Activated naive CD8-positive, alpha-beta T cell (primary cell): ENCODE measurements around the gene KLK6.

Experiments
- H3K27ac Mint-ChIP-seq: one replicate; pipeline ENCODE4 v1.8.0; 2021; ENCODE audit warnings: mixed read lengths
- H3K27me3 Mint-ChIP-seq: one replicate; pipeline ENCODE4 v1.8.0; 2021; ENCODE audit warnings: mixed read lengths
- H3K36me3 Mint-ChIP-seq: one replicate; pipeline ENCODE4 v1.8.0; 2021; ENCODE audit warnings: mixed read lengths
- H3K4me1 Mint-ChIP-seq: one replicate; pipeline ENCODE4 v1.8.0; 2021; ENCODE audit warnings: low read depth, mixed read lengths
- H3K4me3 Mint-ChIP-seq: one replicate; pipeline ENCODE4 v1.8.0; 2021; ENCODE audit warnings: mild to moderate bottlenecking, mixed read lengths
- H3K9me3 Mint-ChIP-seq: one replicate; pipeline ENCODE4 v1.8.0; 2021; ENCODE audit warnings: low read depth, mixed read lengths

The KLK6 gene

GRCh38 chr19:50947123-50947522 is 22.3 kb downstream of the KLK6 start:
- Mint-ChIP-seq H3K27ac (no peak overlapping the region), H3K4me3 (no peak overlapping the region), H3K36me3 (no peaks in the 10 kb centered on the region), H3K4me1 (no peaks in the 10 kb centered on the region), H3K27me3 (peaks cover 26% of the 10 kb centered on the region), H3K9me3 (no peaks in the 10 kb centered on the region)

- Mint-ChIP-seq H3K27ac (no peak overlapping the region), H3K4me3 (no peak overlapping the region), H3K36me3 (no peaks in the 10 kb centered on the region), H3K27me3 (peaks cover 21% of the 10 kb centered on the region), H3K9me3 (no peaks in the 10 kb centered on the region), H3K4me1 (no peaks in the 10 kb centered on the region)
Measured at GRCh38 chr19:50944795-50945194, 24.6 kb downstream of the KLK6 start.

- no peak overlapping the region for H3K27ac Mint-ChIP-seq
Measured at GRCh38 chr19:50943074-50943828, 26.1 kb downstream of the KLK6 start.

GRCh38 chr19:50939596-50939995 is 29.8 kb downstream of the KLK6 start:
- no peaks in the 10 kb centered on the region for H3K36me3 Mint-ChIP-seq
- no peak overlapping the region for H3K4me3 Mint-ChIP-seq
- H3K9me3 Mint-ChIP-seq = no peaks in the 10 kb centered on the region
- H3K27me3 Mint-ChIP-seq = peaks cover 15% of the 10 kb centered on the region
- H3K27ac Mint-ChIP-seq = no peak overlapping the region
- H3K4me1 Mint-ChIP-seq = no peaks in the 10 kb centered on the region

More at GRCh38 chr19:50943074-50943828, 26.1 kb downstream of the KLK6 start:
- Mint-ChIP-seq H3K4me3 (no peak overlapping the region), H3K36me3 (no peaks in the 10 kb centered on the region), H3K27me3 (peaks cover 15% of the 10 kb centered on the region), H3K4me1 (no peaks in the 10 kb centered on the region), H3K9me3 (no peaks in the 10 kb centered on the region)

GRCh38 chr19:50933640-50934039 is 35.8 kb downstream of the KLK6 start:
- H3K9me3 Mint-ChIP-seq = no peaks in the 10 kb centered on the region

GRCh38 chr19:50932690-50933083 is 36.7 kb downstream of the KLK6 start:
- Mint-ChIP-seq H3K4me1 (no peaks in the 10 kb centered on the region), H3K27me3 (peaks cover 26% of the 10 kb centered on the region), H3K27ac (no peak overlapping the region), H3K36me3 (no peaks in the 10 kb centered on the region), H3K4me3 (no peak overlapping the region), H3K9me3 (no peaks in the 10 kb centered on the region)

More at GRCh38 chr19:50933640-50934039, 35.8 kb downstream of the KLK6 start:
- H3K27ac Mint-ChIP-seq = no peak overlapping the region
- no peaks in the 10 kb centered on the region for H3K4me1 Mint-ChIP-seq
- no peak overlapping the region for H3K4me3 Mint-ChIP-seq
- no peaks in the 10 kb centered on the region for H3K36me3 Mint-ChIP-seq
- H3K27me3 Mint-ChIP-seq = peaks cover 23% of the 10 kb centered on the region

- H3K4me1 Mint-ChIP-seq = no peaks in the 10 kb centered on the region
- no peak overlapping the region for H3K4me3 Mint-ChIP-seq
- H3K36me3 Mint-ChIP-seq = no peaks in the 10 kb centered on the region
- no peak overlapping the region for H3K27ac Mint-ChIP-seq
- peaks cover 26% of the 10 kb centered on the region for H3K27me3 Mint-ChIP-seq
- no peaks in the 10 kb centered on the region for H3K9me3 Mint-ChIP-seq
Measured at GRCh38 chr19:50932018-50932689, 37.2 kb downstream of the KLK6 start.

- Mint-ChIP-seq H3K27ac (no peak overlapping the region), H3K4me1 (no peaks in the 10 kb centered on the region), H3K4me3 (no peak overlapping the region), H3K27me3 (peaks cover 22% of the 10 kb centered on the region), H3K36me3 (no peaks in the 10 kb centered on the region), H3K9me3 (no peaks in the 10 kb centered on the region)
Measured at GRCh38 chr19:50931023-50931422, 38.4 kb downstream of the KLK6 start.

GRCh38 chr19:50928831-50929230 is 40.6 kb downstream of the KLK6 start:
- H3K27ac Mint-ChIP-seq = no peak overlapping the region
- H3K36me3 Mint-ChIP-seq = no peaks in the 10 kb centered on the region
- no peaks in the 10 kb centered on the region for H3K4me1 Mint-ChIP-seq
- H3K27me3 Mint-ChIP-seq = peaks cover 22% of the 10 kb centered on the region
- H3K4me3 Mint-ChIP-seq = no peak overlapping the region
- H3K9me3 Mint-ChIP-seq = no peaks in the 10 kb centered on the region

- no peaks in the 10 kb centered on the region for H3K9me3 Mint-ChIP-seq
- H3K4me1 Mint-ChIP-seq = peaks cover 5% of the 10 kb centered on the region
- H3K27me3 Mint-ChIP-seq = peaks cover 21% of the 10 kb centered on the region
- H3K36me3 Mint-ChIP-seq = no peaks in the 10 kb centered on the region
- H3K27ac Mint-ChIP-seq = no peak overlapping the region
- no peak overlapping the region for H3K4me3 Mint-ChIP-seq
Measured at GRCh38 chr19:50926144-50926543, 43.2 kb downstream of the KLK6 start.

GRCh38 chr19:50925734-50926133 is 43.7 kb downstream of the KLK6 start:
- H3K36me3 Mint-ChIP-seq = no peaks in the 10 kb centered on the region
- no peak overlapping the region for H3K4me3 Mint-ChIP-seq
- peaks cover 5% of the 10 kb centered on the region for H3K4me1 Mint-ChIP-seq
- H3K27ac Mint-ChIP-seq = no peak overlapping the region
- H3K27me3 Mint-ChIP-seq = peaks cover 18% of the 10 kb centered on the region
- no peaks in the 10 kb centered on the region for H3K9me3 Mint-ChIP-seq

GRCh38 chr19:50924586-50924985 is 44.8 kb downstream of the KLK6 start:
- Mint-ChIP-seq H3K36me3 (no peaks in the 10 kb centered on the region), H3K27me3 (peaks cover 23% of the 10 kb centered on the region), H3K9me3 (no peaks in the 10 kb centered on the region), H3K4me3 (no peak overlapping the region), H3K27ac (no peak overlapping the region), H3K4me1 (peaks cover 5% of the 10 kb centered on the region)

GRCh38 chr19:50922317-50922853 is 47.0 kb downstream of the KLK6 start:
- Mint-ChIP-seq H3K36me3 (no peaks in the 10 kb centered on the region), H3K27me3 (peaks cover 28% of the 10 kb centered on the region), H3K27ac (no peak overlapping the region), H3K4me1 (peaks cover 5% of the 10 kb centered on the region), H3K9me3 (no peaks in the 10 kb centered on the region), H3K4me3 (no peak overlapping the region)

- Mint-ChIP-seq H3K4me3 (no peak overlapping the region), H3K4me1 (peaks cover 5% of the 10 kb centered on the region), H3K36me3 (no peaks in the 10 kb centered on the region), H3K27me3 (peaks cover 32% of the 10 kb centered on the region), H3K9me3 (no peaks in the 10 kb centered on the region), H3K27ac (no peak overlapping the region)
Measured at GRCh38 chr19:50921426-50922316, 47.7 kb downstream of the KLK6 start.

GRCh38 chr19:50916069-50916468 is 53.3 kb downstream of the KLK6 start:
- no peaks in the 10 kb centered on the region for H3K4me1 Mint-ChIP-seq
- H3K27ac Mint-ChIP-seq = no peak overlapping the region
- no peaks in the 10 kb centered on the region for H3K36me3 Mint-ChIP-seq
- H3K27me3 Mint-ChIP-seq = peaks cover 35% of the 10 kb centered on the region
- H3K4me3 Mint-ChIP-seq = no peak overlapping the region
- no peaks in the 10 kb centered on the region for H3K9me3 Mint-ChIP-seq
